Measurements from ENCODE around the gene R3HDM4. TPM values are rescaled to one million over a fixed set of nuclear protein-coding genes. Genes with fewer than 3 reads are reported as not detected.

R3HDM4 gene
- total and polyA plus RNA-seq, 10 of the 15 experiments (the other 5 are each of a cell fraction or from before 2014, with no cell fraction given): 1.3 to 65.8 (median 27.7) TPM

DNA sequence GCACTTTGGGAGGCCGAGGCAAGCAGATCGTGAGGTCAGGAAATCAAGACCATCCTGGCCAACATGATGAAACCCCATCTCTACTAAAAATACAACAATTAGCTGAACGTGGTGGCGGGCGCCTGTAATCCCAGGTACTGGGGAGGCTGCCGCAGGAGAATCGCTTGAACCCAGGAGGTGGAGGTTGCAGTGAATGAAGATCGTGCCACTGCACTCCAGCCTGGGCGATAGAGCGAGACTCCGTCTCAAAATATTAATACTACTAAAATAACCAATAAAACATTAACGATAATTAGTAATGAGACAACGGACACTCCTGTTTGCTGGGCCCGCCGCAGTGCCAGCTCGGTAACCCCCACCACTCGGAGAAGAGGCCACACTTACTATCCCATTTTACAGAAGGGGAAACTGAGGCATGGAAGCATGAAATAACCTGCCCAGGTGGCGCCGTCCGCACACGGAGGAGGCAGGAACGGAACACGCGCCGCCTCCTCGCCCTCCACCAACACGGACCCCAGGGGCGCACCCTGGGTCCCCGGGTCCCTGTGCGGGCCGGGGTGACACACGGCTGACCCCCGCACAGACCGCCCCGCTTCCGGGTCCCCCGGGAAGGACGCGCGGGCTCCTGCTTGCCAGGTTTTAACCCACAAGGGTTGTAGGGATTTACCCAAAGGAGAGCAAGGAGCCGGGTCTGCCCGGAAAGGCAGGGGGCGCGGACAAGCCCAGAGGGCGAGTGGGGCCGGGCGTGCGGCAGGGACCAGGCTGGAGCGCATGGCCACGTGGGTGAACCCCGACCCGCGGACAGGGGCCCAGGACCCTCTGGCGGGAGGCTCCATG lies 1.6 kb downstream of the R3HDM4 start:
- TF ChIP-seq POLR2AphosphoS5 (IDR thresholded peaks at IDR 0.05; ENCODE audit: low read length) (no peak), IKZF1 (conservative IDR thresholded peaks at IDR 0.05) (0 out of 2 replicates have a peak, but pooled peaks have one; percentile 34), POLR2A (IDR thresholded peaks at IDR 0.05; ENCODE audit: low read depth, low read length) (peak; percentile 17; the same call in 1 of the 2 replicates), GATAD2B (conservative IDR thresholded peaks at IDR 0.05; ENCODE audit: low read depth) (peak; percentile 53; the same call in 1 of the 2 replicates), CHD4 (IDR thresholded peaks at IDR 0.05) (0 out of 2 replicates have a peak, but pooled peaks have one; percentile 36), FOXM1 (IDR thresholded peaks at IDR 0.05; ENCODE audit: low read depth, low read length) (no peak)
- TF ChIP-seq, protein P1, sequence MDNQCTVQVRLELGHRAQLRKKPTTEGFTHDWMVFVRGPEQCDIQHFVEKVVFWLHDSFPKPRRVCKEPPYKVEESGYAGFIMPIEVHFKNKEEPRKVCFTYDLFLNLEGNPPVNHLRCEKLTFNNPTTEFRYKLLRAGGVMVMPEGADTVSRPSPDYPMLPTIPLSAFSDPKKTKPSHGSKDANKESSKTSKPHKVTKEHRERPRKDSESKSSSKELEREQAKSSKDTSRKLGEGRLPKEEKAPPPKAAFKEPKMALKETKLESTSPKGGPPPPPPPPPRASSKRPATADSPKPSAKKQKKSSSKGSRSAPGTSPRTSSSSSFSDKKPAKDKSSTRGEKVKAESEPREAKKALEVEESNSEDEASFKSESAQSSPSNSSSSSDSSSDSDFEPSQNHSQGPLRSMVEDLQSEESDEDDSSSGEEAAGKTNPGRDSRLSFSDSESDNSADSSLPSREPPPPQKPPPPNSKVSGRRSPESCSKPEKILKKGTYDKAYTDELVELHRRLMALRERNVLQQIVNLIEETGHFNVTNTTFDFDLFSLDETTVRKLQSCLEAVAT (IDR thresholded peaks at IDR 0.05): peak; percentile 94
- H3K36me3 ChIP-seq (ENCODE audit: control insufficient read depth in 2 of 2, insufficient read depth in 2 of 2, low read length in 1 of 2): no peaks in the 10 kb centered on the region; a peak in 1 of 4 replicates
- POLR2A ChIA-PET: no interaction called here
- RAD21 ChIA-PET (ENCODE audit: unreplicated experiment): no interaction called here
- in situ Hi-C loops (cut with MboI) (no loop called here), intact Hi-C loops (cut with micrococcal nuclease; ENCODE audit: unreplicated experiment) (no loop called here)
- DNase-seq (ENCODE audit: low read depth, low spot score) (no peak), ATAC-seq (no peak), FAIRE-seq (no peak)
- H3K27ac ChIP-seq (ENCODE audit: control insufficient read depth, insufficient read depth): no peak overlapping the region
- SMC1A ChIA-PET (ENCODE audit: uncharacterized antibody, unreplicated experiment): interaction anchor here (1.7 kb wide), 1 partner anchor 48 kb away, joined by 8 read pairs; no protein-coding TSS in a partner anchor
- no peaks in the 10 kb centered on the region for H3K9me3 ChIP-seq (replicated peaks; ENCODE audit: control insufficient read depth, insufficient read depth, low read length)
- no peaks in the 10 kb centered on the region for H4K20me1 ChIP-seq (ENCODE audit: control insufficient read depth, insufficient read depth)
- BruUV-seq (replicated peaks): no TSS peak
- H3K27me3 ChIP-seq (replicated peaks in 1 of 2; ENCODE audit: control insufficient read depth in 2 of 2, insufficient read depth in 2 of 2, low read length in 1 of 2): no peaks in the 10 kb centered on the region
- peaks cover 33% of the 10 kb centered on the region for H3K4me1 ChIP-seq (ENCODE audit: control insufficient read depth, insufficient read depth, low read length)
- CTCF ChIA-PET: no interaction called here
- peak overlapping the region; percentile 30; the same call in 1 of the 2 replicates for H3K4me2 ChIP-seq (ENCODE audit: control insufficient read depth, insufficient read depth)
- H3K9ac ChIP-seq (ENCODE audit: control insufficient read depth, insufficient read depth, low read length): no peak overlapping the region
- no peak overlapping the region for H2AFZ ChIP-seq (ENCODE audit: control insufficient read depth, low read depth, low read length)
- no peak overlapping the region for H3K4me3 ChIP-seq
- WGBS (ENCODE audit: insufficient coverage, insufficient replicate concordance, low lambda C conversion rate, missing lambda C conversion rate): 92% methylated on average over 41 of the region's 54 CpGs
- peaks cover 19% of the 10 kb centered on the region for H3K79me2 ChIP-seq (ENCODE audit: control insufficient read depth, insufficient read depth, low read length)

Measured in GM12878 (cell line).